HCT116 (cell line): ENCODE measurements around the gene NEK6.

Experiments
- POLR2A ChIP-seq: IDR thresholded peaks from 2 replicates; pipeline ENCODE4 v1.7.0; 2011; ENCODE audit warnings: borderline replicate concordance; ENCODE audit not compliant: insufficient read depth, insufficient read length; ENCODE audit errors: extremely low read depth
- TF ChIP-seq, protein P1 (sequence below), 3 experiments: fragments of 200-600 bp in 1 of 3; sonication (generic) in 1 of 3; IDR thresholded peaks in 2 of 3; conservative IDR thresholded peaks in 1 of 3; 2 replicates each; pipeline ENCODE4 v1.5.1; 2012 to 2017; ENCODE audit warnings: low read depth in 2 of 3, low read length in 2 of 3, antibody characterized with exemption in 1 of 3, borderline replicate concordance in 1 of 3, control low read depth in 1 of 3, mild to moderate bottlenecking in 1 of 3, mixed read lengths in 1 of 3, mixed run types in 1 of 3, moderate library complexity in 1 of 3; ENCODE audit not compliant: insufficient read depth in 1 of 3

DNA sequence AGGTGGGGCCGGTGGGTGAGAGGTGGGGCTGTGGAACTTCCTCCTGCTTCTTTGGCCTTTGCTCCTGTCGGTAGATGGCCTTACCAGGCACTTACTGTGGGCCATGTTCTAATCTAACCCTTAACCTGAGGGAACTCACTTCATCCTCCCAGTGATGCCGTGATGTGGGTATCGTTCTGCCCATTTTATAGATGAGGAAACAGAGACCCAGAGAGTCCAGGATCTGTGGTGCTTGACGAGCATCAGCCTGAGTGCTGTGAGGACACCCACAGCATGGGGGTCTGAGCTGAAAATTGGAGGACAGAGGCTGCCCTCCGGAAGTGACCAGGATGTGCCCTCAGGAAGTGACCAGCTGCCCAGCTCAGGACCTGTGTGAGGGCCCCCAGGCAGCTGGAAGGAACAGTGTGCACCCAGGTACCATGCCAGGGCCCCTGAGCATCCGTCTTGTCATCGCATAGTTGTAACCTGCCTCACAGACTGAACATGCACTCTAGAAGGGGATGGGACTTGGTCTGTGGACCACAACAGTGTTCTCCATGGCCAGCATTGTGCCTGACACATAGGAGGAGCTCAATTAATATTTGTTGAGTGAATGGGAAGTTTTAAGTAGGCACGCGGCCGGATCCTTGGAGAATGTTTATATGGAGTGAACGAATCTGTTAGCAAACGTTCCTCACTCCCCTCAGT is 8.5 kb downstream of the NEK6 start:
- TF ChIP-seq, protein P1, sequence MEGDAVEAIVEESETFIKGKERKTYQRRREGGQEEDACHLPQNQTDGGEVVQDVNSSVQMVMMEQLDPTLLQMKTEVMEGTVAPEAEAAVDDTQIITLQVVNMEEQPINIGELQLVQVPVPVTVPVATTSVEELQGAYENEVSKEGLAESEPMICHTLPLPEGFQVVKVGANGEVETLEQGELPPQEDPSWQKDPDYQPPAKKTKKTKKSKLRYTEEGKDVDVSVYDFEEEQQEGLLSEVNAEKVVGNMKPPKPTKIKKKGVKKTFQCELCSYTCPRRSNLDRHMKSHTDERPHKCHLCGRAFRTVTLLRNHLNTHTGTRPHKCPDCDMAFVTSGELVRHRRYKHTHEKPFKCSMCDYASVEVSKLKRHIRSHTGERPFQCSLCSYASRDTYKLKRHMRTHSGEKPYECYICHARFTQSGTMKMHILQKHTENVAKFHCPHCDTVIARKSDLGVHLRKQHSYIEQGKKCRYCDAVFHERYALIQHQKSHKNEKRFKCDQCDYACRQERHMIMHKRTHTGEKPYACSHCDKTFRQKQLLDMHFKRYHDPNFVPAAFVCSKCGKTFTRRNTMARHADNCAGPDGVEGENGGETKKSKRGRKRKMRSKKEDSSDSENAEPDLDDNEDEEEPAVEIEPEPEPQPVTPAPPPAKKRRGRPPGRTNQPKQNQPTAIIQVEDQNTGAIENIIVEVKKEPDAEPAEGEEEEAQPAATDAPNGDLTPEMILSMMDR (IDR thresholded peaks at IDR 0.05 in 2 of 3, conservative IDR thresholded peaks at IDR 0.05 in 1 of 3; ENCODE audit: borderline replicate concordance in 1 of 3, insufficient read depth in 1 of 3, low read depth in 2 of 3, low read length in 2 of 3) = no peak
- TF ChIP-seq POLR2A = no peak
